Loucy (cell line): Measurements from ENCODE around the gene ZNF786.

Experiments
- EZH2phosphoT487 ChIP-seq: fragments of 200-600 bp; IDR thresholded peaks from 2 replicates; pipeline ENCODE4 v1.6.1; 2018; ENCODE audit warnings: antibody characterized with exemption, mild to moderate bottlenecking, moderate library complexity, borderline replicate concordance
- TF ChIP-seq, protein P1 (sequence below): fragments of 200-600 bp; sonication (generic); conservative IDR thresholded peaks from 2 replicates; pipeline ENCODE4 v1.5.1; 2014; ENCODE audit warnings: mild to moderate bottlenecking, antibody characterized with exemption, low read length

DNA sequence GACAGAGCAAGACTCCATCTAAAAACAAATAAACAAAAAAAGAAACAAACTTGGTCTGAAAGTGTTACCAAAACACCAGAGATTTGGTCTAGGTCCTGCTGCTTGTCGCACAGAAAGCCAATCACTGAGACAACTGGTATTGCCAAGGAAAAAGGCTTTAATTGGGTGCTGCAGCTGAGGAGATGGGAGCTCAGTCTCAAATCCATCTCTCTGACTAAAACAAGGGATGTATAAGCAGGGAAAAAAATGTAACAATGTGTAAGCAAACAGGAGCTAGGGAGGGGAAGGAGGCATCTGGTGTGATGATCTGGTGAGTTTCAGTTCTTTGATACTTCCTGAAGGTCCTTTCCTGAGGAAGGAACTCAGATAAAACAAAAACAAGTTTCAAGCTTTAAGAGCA, 53.8 kb downstream of the ZNF786 start:
- TF ChIP-seq, protein P1, sequence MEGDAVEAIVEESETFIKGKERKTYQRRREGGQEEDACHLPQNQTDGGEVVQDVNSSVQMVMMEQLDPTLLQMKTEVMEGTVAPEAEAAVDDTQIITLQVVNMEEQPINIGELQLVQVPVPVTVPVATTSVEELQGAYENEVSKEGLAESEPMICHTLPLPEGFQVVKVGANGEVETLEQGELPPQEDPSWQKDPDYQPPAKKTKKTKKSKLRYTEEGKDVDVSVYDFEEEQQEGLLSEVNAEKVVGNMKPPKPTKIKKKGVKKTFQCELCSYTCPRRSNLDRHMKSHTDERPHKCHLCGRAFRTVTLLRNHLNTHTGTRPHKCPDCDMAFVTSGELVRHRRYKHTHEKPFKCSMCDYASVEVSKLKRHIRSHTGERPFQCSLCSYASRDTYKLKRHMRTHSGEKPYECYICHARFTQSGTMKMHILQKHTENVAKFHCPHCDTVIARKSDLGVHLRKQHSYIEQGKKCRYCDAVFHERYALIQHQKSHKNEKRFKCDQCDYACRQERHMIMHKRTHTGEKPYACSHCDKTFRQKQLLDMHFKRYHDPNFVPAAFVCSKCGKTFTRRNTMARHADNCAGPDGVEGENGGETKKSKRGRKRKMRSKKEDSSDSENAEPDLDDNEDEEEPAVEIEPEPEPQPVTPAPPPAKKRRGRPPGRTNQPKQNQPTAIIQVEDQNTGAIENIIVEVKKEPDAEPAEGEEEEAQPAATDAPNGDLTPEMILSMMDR = no peak
- TF ChIP-seq EZH2phosphoT487 = no peak
